ENCODE data around the gene ECHS1.

Gene ECHS1

DNA sequence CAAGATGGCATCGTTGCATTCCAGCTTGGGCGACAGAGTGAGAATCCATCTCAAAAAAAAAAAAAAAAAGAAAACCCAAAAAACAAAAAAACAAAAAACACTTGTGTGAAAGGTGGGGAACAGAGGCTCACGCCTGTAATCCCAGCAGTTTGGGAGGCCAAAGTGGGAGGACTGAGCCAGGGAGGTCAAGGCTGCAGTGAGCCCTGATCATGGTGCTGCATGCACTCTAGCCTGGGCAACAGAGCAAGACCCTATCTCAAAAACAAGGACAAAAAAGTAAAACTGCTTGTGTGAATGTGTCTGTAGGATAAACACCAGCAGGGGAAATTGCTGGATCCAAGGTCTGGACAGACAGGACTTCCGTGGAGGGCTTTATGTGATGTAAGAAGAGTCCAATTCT is 10.4 kb upstream of the ECHS1 start:
- Histone ChIP-seq H3K9me3 (ENCODE audit: low read length) (no peaks in the 10 kb centered on the region), H3K27me3 (ENCODE audit: insufficient read depth, low read length) (peaks cover 10% of the 10 kb centered on the region; the same call in 1 of the 2 replicates), H3K79me2 (ENCODE audit: insufficient read depth, low read length) (no peaks in the 10 kb centered on the region), H3F3A (ENCODE audit: insufficient read depth, low read length) (no peaks in the 10 kb centered on the region; the same call in 1 of the 2 replicates), H3K36me3 (ENCODE audit: insufficient read depth, low read length) (no peaks in the 10 kb centered on the region), H3K9me2 (ENCODE audit: low read depth, low read length) (no peaks in the 10 kb centered on the region), H3K9ac (ENCODE audit: low read length) (no peak overlapping the region), H3K4me2 (ENCODE audit: low read length) (no peak overlapping the region), H3K4me1 (ENCODE audit: insufficient read depth, low read length, severe bottlenecking) (peaks cover 5% of the 10 kb centered on the region), H2AFZ (ENCODE audit: low read length) (no peak overlapping the region), H3K4me3 (ENCODE audit: low read depth, low read length, poor library complexity, severe bottlenecking) (no peak overlapping the region), H4K20me1 (ENCODE audit: insufficient read depth, low read length) (no peaks in the 10 kb centered on the region), H3K27ac (ENCODE audit: low read depth, low read length, poor library complexity, severe bottlenecking) (no peak overlapping the region)
- TF ChIP-seq, protein P1, sequence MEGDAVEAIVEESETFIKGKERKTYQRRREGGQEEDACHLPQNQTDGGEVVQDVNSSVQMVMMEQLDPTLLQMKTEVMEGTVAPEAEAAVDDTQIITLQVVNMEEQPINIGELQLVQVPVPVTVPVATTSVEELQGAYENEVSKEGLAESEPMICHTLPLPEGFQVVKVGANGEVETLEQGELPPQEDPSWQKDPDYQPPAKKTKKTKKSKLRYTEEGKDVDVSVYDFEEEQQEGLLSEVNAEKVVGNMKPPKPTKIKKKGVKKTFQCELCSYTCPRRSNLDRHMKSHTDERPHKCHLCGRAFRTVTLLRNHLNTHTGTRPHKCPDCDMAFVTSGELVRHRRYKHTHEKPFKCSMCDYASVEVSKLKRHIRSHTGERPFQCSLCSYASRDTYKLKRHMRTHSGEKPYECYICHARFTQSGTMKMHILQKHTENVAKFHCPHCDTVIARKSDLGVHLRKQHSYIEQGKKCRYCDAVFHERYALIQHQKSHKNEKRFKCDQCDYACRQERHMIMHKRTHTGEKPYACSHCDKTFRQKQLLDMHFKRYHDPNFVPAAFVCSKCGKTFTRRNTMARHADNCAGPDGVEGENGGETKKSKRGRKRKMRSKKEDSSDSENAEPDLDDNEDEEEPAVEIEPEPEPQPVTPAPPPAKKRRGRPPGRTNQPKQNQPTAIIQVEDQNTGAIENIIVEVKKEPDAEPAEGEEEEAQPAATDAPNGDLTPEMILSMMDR (IDR thresholded peaks at IDR 0.05; ENCODE audit: low read length) = no peak
- no peak for TF ChIP-seq EZH2 (IDR thresholded peaks at IDR 0.05; ENCODE audit: borderline replicate concordance, low read length)

DNA sequence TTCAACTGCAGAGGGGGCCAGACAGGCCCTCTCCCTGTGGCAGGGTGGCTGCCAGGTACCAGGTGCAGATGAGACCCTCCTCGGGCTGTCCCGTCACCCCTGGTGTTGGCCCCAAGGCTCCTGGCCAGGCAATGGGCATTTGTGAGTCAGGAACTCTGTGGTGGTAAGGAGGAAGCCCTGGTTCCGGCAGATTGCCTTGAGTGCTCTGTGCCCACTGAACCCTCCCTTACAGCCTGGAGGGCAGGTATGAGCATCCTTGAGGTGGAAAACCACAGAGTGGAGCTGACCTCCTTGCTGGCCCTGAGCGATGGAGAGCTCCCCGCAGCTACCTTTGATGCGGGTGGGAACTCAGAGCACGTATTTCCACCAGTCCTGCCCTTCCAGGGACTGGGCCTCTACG is 7.9 kb upstream of the ECHS1 start:
- Histone ChIP-seq H3K9me3 (ENCODE audit: low read length) (no peaks in the 10 kb centered on the region), H4K20me1 (ENCODE audit: insufficient read depth, low read length) (no peaks in the 10 kb centered on the region), H3K4me3 (ENCODE audit: low read depth, low read length, poor library complexity, severe bottlenecking) (no peak overlapping the region), H3K27me3 (ENCODE audit: insufficient read depth, low read length) (peaks cover 10% of the 10 kb centered on the region; the same call in 1 of the 2 replicates), H3K36me3 (ENCODE audit: insufficient read depth, low read length) (no peaks in the 10 kb centered on the region), H3K79me2 (ENCODE audit: insufficient read depth, low read length) (no peaks in the 10 kb centered on the region), H3K9ac (ENCODE audit: low read length) (no peak overlapping the region), H2AFZ (ENCODE audit: low read length) (no peak overlapping the region), H3K4me1 (ENCODE audit: insufficient read depth, low read length, severe bottlenecking) (peaks cover 7% of the 10 kb centered on the region), H3K9me2 (ENCODE audit: low read depth, low read length) (no peaks in the 10 kb centered on the region), H3K4me2 (ENCODE audit: low read length) (no peak overlapping the region), H3F3A (ENCODE audit: insufficient read depth, low read length) (no peaks in the 10 kb centered on the region; the same call in 1 of the 2 replicates), H3K27ac (ENCODE audit: low read depth, low read length, poor library complexity, severe bottlenecking) (no peak overlapping the region)
- TF ChIP-seq EZH2 (IDR thresholded peaks at IDR 0.05; ENCODE audit: borderline replicate concordance, low read length) = no peak
- TF ChIP-seq, protein P1 (IDR thresholded peaks at IDR 0.05; ENCODE audit: low read length) = no peak

DNA sequence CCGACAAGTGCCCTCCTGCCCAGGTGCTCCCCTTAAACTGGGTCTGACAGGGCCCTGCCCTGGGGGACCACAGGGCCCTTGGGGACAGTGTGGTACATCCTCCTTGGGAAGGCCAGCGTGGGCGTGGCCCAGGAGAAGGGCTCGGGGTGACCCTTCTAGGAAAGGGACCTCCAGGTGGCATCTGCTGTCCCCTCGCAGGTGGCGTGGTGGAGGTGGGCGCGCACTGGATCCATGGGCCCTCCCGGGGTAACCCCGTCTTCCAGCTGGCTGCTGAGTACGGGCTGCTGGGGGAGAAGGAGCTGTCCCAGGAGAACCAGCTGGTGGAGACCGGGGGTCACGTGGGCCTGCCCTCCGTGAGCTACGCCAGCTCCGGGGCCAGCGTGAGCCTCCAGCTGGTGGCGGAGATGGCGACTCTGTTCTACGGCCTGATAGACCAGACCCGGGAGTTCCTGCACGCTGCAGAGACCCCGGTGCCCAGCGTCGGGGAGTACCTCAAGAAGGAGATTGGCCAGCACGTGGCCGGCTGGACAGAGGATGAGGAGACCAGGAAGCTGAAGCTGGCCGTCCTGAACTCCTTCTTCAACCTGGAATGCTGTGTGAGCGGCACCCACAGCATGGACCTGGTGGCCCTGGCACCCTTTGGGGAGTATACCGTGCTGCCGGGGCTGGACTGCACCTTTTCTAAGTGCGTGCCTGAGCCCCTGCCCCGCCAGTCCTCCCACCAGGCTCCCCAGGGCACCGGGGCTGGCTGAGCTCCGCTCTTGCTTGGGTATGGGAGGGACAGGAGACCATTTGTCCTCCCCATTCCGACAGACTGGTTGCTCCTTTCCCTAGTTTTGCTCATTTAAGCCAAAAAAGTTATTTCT is 6.9 kb upstream of the ECHS1 start:
- H3K36me3 ChIP-seq (ENCODE audit: insufficient read depth, low read length) = no peaks in the 10 kb centered on the region
- H3F3A ChIP-seq (ENCODE audit: insufficient read depth, low read length) = no peaks in the 10 kb centered on the region; the same call in 1 of the 2 replicates
- no peak overlapping the region for H2AFZ ChIP-seq (ENCODE audit: low read length)
- TF ChIP-seq, protein P1 (IDR thresholded peaks at IDR 0.05; ENCODE audit: low read length) = no peak
- no peak for TF ChIP-seq EZH2 (IDR thresholded peaks at IDR 0.05; ENCODE audit: borderline replicate concordance, low read length)
- peak overlapping the region; percentile 67 for H3K4me3 ChIP-seq (ENCODE audit: low read depth, low read length, poor library complexity, severe bottlenecking)
- H3K9me3 ChIP-seq (ENCODE audit: low read length) = no peaks in the 10 kb centered on the region
- H3K4me2 ChIP-seq (ENCODE audit: low read length) = peak overlapping the region; percentile 72
- H3K27me3 ChIP-seq (ENCODE audit: insufficient read depth, low read length) = peaks cover 10% of the 10 kb centered on the region; the same call in 1 of the 2 replicates
- no peaks in the 10 kb centered on the region for H3K9me2 ChIP-seq (ENCODE audit: low read depth, low read length)
- no peak overlapping the region for H3K9ac ChIP-seq (ENCODE audit: low read length)
- H3K4me1 ChIP-seq (ENCODE audit: insufficient read depth, low read length, severe bottlenecking) = peaks cover 7% of the 10 kb centered on the region
- H3K27ac ChIP-seq (ENCODE audit: low read depth, low read length, poor library complexity, severe bottlenecking) = no peak overlapping the region
- H4K20me1 ChIP-seq (ENCODE audit: insufficient read depth, low read length) = no peaks in the 10 kb centered on the region
- H3K79me2 ChIP-seq (ENCODE audit: insufficient read depth, low read length) = no peaks in the 10 kb centered on the region
